Adrenal gland (tissue), 5 donors: ENCODE data around the gene COL18A1.
A peak's percentile ranks its signal among the peaks of the same experiment; 100 is the strongest.

Experiments used
- CTCF ChIP-seq, 6 experiments: fragments of 450-650 bp in 4 of 6; fragments of 200-600 bp in 2 of 6; sonication (generic) in 1 of 6; IDR thresholded peaks; 1 replicate in 5 of 6; 2 replicates in 1 of 6; pipeline versions ENCODE4 v1.5.1 to v1.8.0; 2016 to 2021; ENCODE audit warnings: antibody characterized with exemption in 6 of 6, mild to moderate bottlenecking in 2 of 6, moderate library complexity in 1 of 6
- POLR2A ChIP-seq, 2 donors: fragments of 450-650 bp; IDR thresholded peaks; one replicate each; pipeline ENCODE4 v1.6.1; 2017; ENCODE audit warnings: antibody characterized with exemption in 2 of 2, mild to moderate bottlenecking in 2 of 2, moderate library complexity in 1 of 2
- donor health status: DM: no; HTN: no; CAD: no.

DNA sequence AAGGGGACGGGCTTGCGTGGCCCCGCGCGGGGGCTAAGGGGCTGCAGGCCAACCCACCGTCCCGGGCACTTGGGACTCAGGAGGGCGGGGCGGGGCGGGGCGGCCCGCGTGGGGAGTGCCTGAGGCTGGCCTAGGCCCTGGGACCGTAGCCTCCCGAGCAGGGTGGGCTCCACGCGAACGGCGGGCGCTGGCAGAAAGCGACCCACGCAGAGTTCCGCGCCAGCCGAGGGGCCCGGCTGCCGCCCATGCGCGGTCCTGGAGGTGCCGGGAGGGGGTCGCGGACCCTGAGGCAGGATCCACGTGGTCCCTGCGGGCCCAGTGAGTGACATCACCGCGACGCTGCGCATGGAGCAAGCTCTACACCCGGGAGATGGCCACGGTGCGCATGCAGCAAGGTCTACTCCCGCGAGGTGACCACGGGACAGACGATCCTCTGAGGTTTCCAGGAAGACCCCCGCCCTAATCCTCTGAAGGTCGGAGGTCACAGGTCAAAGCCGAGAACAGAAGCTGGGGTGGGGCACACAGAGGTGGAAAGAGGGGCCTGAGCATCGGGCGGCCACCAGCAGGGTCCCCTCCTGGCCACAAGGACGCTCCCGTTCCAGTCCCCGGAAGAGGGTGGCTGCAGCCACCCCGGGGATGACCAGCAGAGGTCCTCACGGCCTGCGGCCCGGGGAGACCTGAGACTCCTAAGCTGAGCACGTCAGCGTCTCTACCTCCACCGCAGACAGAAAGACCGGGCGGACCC lies 150.8 kb downstream of the COL18A1 start:
- peak; percentile 63 to 99 (median 89) for TF ChIP-seq CTCF (IDR thresholded peaks at IDR 0.05)
- peak; percentile 12 to 32 for TF ChIP-seq POLR2A (IDR thresholded peaks at IDR 0.05)
